Thymus (tissue), 11 donors: ENCODE measurements around the gene CCAR1. TPM values are rescaled to one million over a fixed set of nuclear protein-coding genes. Genes with fewer than 3 reads are reported as not detected.
"Not testable (repeated sequence)": the region's sequence is repeated elsewhere in the genome, so short reads cannot be mapped to it uniquely, and the experiment has no call there.

Experiments used
- DNase-seq, 9 donors: peaks; one replicate each; pipeline ENCODE4 v3.0.0-alpha.2; 2013; ENCODE audit warnings: low spot score in 9 of 9, low read depth in 6 of 9, missing footprints in 1 of 9
- H3K27ac ChIP-seq, 2 donors: one replicate each; pipeline ENCODE4 v1.5.1; 2013; ENCODE audit warnings: control low read depth in 1 of 2, low read depth in 1 of 2, low read length in 1 of 2, mild to moderate bottlenecking in 1 of 2, moderate library complexity in 1 of 2
- H3K27me3 ChIP-seq, 2 donors: one replicate each; pipeline ENCODE4 v1.5.1; 2013; ENCODE audit warnings: low read length in 1 of 2; ENCODE audit not compliant: control insufficient read depth in 2 of 2, insufficient read depth in 1 of 2
- H3K36me3 ChIP-seq, 2 donors: one replicate each; pipeline ENCODE4 v1.5.1; 2013; ENCODE audit warnings: low read length in 1 of 2, mild to moderate bottlenecking in 1 of 2, moderate library complexity in 1 of 2; ENCODE audit not compliant: control insufficient read depth in 2 of 2, insufficient read depth in 2 of 2
- H3K4me1 ChIP-seq, 2 donors: one replicate each; pipeline ENCODE4 v1.5.1; 2013; ENCODE audit warnings: low read length in 2 of 2; ENCODE audit not compliant: control insufficient read depth in 2 of 2, insufficient read depth in 2 of 2
- H3K4me3 ChIP-seq, 2 donors: one replicate each; pipeline ENCODE4 v1.5.1; 2013; ENCODE audit warnings: low read length in 2 of 2, control low read depth in 1 of 2, mild to moderate bottlenecking in 1 of 2
- H3K9me3 ChIP-seq, 2 donors: one replicate each; pipeline ENCODE4 v1.5.1; 2013; ENCODE audit warnings: low read length in 1 of 2, mild to moderate bottlenecking in 1 of 2; ENCODE audit not compliant: control insufficient read depth in 2 of 2, insufficient read depth in 1 of 2
- WGBS: extraction: QIAGEN DNeasy Blood & Tissue Kit; methylation state at CpG from one replicate; pipeline ENCODE4 v1.1.7; 2013; 5-methylcytosine and 5-hydroxymethylcytosine counted together
- polyA plus RNA-seq: library from polyadenylated mRNA; stranded (reverse); fragments of 200-250 nt; gene quantifications from one replicate; pipeline ENCODE4 v1.2.3, GENCODE V29; 2013
- total RNA-seq: library from RNA; stranded (reverse); fragments of 120-200 nt; gene quantifications from one replicate; pipeline ENCODE4 v1.2.4, GENCODE V29; 2013
- donor health status: healthy.

The CCAR1 gene
- total and polyA plus RNA-seq, 2 donors: 68.7 to 118 TPM

DNA sequence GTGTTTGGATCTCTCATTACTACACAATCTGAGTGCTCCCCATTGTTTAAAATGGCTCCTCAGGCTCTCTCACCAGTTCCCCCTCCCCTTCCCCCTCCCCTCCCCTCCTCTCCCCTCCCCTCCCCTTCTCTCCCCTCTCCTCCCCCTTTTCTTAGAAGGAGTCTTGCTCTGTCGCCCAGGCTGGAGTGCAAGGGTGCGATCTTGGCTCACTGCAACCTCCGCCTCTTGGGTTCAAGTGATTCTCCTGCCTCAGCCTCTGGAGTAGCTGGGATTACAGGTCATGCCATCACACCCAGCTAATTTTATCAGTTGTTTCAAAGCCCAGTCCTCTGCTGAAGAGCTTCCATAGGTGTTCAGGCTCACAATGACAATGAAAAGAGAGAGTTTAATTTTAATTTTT lies 3.6 kb upstream of the CCAR1 start:
- Histone ChIP-seq H3K36me3 (no peaks in the 10 kb centered on the region), H3K9me3 (no peaks in the 10 kb centered on the region), H3K27me3 (no peaks in the 10 kb centered on the region), H3K27ac (no peak overlapping the region), H3K4me1 (peaks cover 4 to 7% of the 10 kb centered on the region in 2 donors), H3K4me3 (no peak overlapping the region)
- WGBS: 97% methylated on average over 3 of the region's 3 CpGs
- no peak for DNase-seq

DNA sequence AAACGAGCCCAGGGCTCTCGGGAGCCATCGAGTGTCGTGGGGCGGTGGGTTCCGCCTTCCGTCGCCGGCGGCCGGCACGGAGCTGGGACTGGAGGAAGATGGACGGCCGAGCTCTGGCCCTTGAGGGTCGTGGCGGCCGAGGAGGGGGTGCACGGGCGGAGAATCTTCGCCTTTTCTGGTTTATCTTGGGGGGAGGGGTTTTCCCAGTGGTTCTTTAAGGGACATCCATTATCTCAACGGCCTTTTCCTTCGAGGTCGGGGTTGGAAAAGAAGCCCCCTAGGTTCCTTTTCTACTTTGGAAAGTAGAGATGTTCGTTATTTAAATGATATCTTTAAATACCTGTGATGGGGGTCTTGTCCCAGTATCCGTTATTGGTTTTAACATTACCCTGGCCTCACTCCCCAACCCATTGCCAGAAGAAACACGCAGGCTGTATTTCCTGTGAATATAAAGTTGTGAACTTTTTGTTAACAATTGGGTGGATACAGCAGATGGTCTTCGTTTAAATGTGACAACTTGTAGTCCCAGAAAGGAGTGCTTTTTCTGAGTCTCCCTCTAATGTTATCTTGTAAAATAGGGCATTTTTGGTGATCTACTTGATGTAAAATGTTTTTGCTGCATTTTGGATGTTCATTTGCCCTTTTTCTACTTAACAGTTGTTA lies 765 bp downstream of the CCAR1 start:
- Histone ChIP-seq H3K27me3 (no peaks in the 10 kb centered on the region), H3K4me3 (peak overlapping the region; percentile 92 to 98), H3K9me3 (no peaks in the 10 kb centered on the region), H3K4me1 (peaks cover 7 to 10% of the 10 kb centered on the region in 2 donors), H3K27ac (peak overlapping the region; percentile 96 to 97), H3K36me3 (peaks cover 23 to 30% of the 10 kb centered on the region in 2 donors)
- DNase-seq: peak in 6 of 9 donors; percentile 1 to 24 (median 8)
- under 1% methylated on average over 27 of the region's 27 CpGs for WGBS

DNA sequence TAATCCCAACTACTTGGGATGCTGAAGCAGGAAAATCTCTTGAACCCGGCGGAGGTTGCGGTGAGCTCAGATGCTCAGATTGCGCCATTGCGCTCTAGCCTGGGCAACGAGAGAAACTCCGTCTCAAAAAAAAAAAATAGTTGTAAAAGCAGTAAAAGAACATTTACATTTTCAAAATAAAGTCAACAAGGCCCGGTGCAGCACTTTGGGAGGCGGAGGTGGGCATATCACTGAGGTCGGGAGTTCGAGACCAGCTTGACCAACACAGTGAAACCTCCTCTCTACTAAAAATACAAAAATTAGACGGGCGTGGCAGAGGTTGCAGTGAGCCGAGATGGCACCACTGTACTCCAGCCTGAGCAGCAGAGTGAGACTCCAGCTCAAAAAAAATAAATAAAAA lies 4.0 kb downstream of the CCAR1 start:
- Histone ChIP-seq H3K27me3 (no peaks in the 10 kb centered on the region), H3K4me3 (no peak overlapping the region), H3K36me3 (peaks cover 42 to 56% of the 10 kb centered on the region in 2 donors), H3K4me1 (peaks cover 7 to 10% of the 10 kb centered on the region in 2 donors), H3K9me3 (no peaks in the 10 kb centered on the region), H3K27ac (no peak overlapping the region)
- no peak for DNase-seq
- 99% methylated on average over 14 of the region's 14 CpGs for WGBS

DNA sequence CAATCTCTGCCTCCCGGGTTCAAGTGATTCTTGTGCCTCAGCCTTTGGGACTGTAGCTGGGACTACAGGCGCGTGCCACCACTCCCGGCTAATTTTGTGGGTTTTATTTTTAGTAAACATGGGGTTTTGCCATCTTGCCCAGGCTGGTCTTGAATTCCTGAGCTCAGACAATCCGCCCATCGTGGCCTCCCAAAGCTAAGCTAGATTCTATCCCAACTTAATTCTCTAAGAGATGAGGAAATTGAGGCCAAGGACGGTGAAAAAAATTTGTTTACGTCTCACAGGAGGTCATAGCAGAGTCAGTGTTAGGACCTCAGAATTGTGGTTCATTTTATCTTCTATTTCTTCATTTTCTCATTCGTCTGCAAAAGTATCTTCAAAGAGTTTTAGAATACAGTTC lies 6.1 kb downstream of the CCAR1 start:
- H3K4me3 ChIP-seq: no peak overlapping the region
- peaks cover 6% of the 10 kb centered on the region in 2 donors for H3K4me1 ChIP-seq
- no peak overlapping the region for H3K27ac ChIP-seq
- H3K36me3 ChIP-seq: peaks cover 55 to 75% of the 10 kb centered on the region in 2 donors
- H3K9me3 ChIP-seq: no peaks in the 10 kb centered on the region
- no peak for DNase-seq
- H3K27me3 ChIP-seq: no peaks in the 10 kb centered on the region
- 99% methylated on average over 9 of the region's 9 CpGs for WGBS

DNA sequence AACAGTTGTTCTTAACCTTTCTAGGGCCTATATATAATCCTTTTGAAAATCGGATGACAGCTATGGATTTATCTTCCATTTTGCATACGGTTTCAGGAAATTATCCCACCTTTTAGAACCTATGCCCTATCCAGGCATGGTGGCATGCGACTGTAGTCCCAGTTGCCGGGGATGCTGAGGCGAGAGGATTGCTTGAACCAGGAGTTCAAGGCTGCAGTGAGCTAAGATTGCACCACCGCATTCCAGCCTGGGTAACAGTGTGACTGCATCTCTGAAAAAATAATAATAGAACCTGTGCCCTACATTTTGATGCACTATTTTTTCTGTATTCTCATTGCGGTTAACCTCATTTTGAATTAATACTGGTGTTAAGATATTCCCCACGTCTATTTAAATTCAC lies 11.6 kb downstream of the CCAR1 start:
- H3K9me3 ChIP-seq: no peaks in the 10 kb centered on the region

DNA sequence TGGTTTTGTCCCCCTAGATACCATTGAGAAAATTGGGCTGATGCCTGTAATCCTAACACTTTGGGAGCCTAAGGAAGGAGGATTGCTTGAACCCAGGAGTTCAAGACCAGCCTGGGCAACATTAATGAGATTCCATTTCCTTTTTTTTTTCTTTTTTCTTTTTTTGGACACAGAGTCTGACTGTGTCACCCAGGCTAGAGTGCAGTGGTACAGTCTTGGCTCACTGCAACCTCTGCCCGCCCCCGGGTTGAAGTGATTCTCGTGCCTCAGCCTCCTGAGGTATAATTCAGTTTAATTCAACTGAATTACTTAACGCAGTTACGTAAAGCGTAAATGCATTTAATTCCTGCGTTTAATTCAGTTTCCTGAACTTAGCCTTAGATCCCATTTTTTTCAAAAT lies 13.3 kb downstream of the CCAR1 start:
- Histone ChIP-seq H3K9me3 (no peaks in the 10 kb centered on the region), H3K4me3 (no peak overlapping the region), H3K36me3 (peaks cover 55 to 92% of the 10 kb centered on the region in 2 donors), H3K4me1 (no peaks in the 10 kb centered on the region), H3K27me3 (no peaks in the 10 kb centered on the region), H3K27ac (no peak overlapping the region)
- DNase-seq: no peak
- 98% methylated on average over 7 of the region's 7 CpGs for WGBS

More for the DNA sequence above, 11.6 kb downstream of the CCAR1 start:
- 98% methylated on average over 8 of the region's 8 CpGs for WGBS
- no peak for DNase-seq
- H3K27me3 ChIP-seq: no peaks in the 10 kb centered on the region
- H3K4me1 ChIP-seq: no peaks in the 10 kb centered on the region
- no peak overlapping the region for H3K27ac ChIP-seq
- H3K36me3 ChIP-seq: peaks cover 48 to 88% of the 10 kb centered on the region in 2 donors
- H3K4me3 ChIP-seq: no peak overlapping the region

DNA sequence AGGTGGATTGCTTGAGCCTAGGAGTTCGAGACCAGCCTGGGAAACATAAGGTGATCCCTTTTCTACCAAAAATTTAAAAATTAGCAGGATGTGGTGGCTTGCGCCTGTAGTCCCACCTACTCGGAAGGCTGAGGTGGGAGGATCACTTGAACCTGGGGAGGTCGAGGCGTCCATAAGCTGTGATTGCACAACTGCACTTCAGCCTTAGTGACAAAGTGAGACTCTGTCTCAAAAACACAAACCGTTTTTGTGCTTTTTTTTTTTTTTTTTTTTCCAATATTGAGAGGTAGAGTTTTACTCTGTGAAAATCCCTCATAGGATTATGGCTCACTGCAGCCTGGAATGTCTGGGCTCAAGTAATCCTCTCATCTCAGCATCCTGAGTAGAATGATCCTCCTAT lies 14.1 kb downstream of the CCAR1 start:
- Histone ChIP-seq H3K27me3 (no peaks in the 10 kb centered on the region), H3K27ac (no peak overlapping the region), H3K4me1 (no peaks in the 10 kb centered on the region), H3K9me3 (no peaks in the 10 kb centered on the region), H3K36me3 (peaks cover 49 to 92% of the 10 kb centered on the region in 2 donors), H3K4me3 (no peak overlapping the region)
- no peak for DNase-seq
- WGBS: 93% methylated on average over 6 of the region's 6 CpGs

DNA sequence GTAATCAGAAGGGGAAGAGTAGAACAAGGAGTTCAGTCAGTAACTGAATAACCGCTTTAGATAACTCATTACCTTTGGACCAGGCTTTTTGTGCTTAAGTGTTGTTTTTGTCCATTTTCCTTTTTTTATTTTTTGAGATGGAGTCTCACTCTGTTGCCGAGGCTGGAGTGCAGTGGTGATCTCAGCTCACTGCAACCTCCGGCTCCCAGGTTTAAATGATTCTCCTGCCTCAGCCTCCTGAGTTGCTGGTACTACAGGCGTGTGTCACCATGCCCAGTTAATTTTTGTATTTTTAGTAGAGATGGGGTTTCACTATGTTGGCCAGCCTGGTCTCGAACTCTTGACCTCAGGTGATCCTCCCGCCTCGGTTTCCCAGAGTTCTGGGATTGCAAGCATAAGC lies 14.7 kb downstream of the CCAR1 start:
- WGBS: 85% methylated on average over 7 of the region's 7 CpGs
- not testable (repeated sequence) for H3K4me1 ChIP-seq, H3K27ac ChIP-seq, H3K9me3 ChIP-seq, H3K27me3 ChIP-seq, DNase-seq, H3K4me3 ChIP-seq
- H3K36me3 ChIP-seq: peaks cover 44 to 91% of the 10 kb centered on the region in 2 donors

DNA sequence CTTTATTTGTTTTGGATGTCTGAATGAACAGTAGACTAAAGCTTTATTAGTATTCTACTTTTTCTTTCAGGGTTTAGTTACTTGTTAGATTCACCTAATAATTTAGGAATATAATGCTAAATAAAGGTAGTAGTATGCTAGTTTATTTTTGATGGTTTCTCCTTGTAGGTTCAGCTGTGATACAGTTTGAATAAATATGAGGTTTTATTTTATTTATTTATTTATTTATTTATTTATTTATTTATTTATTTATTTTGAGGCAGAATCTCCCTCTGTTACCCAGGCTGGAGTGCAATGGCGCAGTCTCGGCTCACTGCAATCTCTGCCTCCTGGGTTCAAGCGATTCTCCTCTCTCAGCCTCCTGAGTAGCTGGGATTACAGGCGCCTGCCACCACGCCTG lies 19.6 kb downstream of the CCAR1 start:
- H3K36me3 ChIP-seq: peaks cover 47 to 83% of the 10 kb centered on the region in 2 donors
- WGBS: 99% methylated on average over 5 of the region's 5 CpGs
- not testable (repeated sequence) for H3K4me1 ChIP-seq, H3K27ac ChIP-seq, H3K9me3 ChIP-seq, DNase-seq, H3K27me3 ChIP-seq, H3K4me3 ChIP-seq
